Activated naive CD8-positive, alpha-beta T cell treated with anti-CD3 and anti-CD28 coated beads for 36 hours (primary cell): ENCODE data around the gene UNK. TPM values are rescaled to one million over a fixed set of nuclear protein-coding genes. Genes with fewer than 3 reads are reported as not detected.

Source experiments
- DNase-seq: peaks from one replicate; pipeline ENCODE4 v3.0.0; 2021
- H3K27ac Mint-ChIP-seq: one replicate; pipeline ENCODE4 v1.8.0; 2022; ENCODE audit warnings: mild to moderate bottlenecking, moderate library complexity, mixed read lengths
- H3K27me3 Mint-ChIP-seq: one replicate; pipeline ENCODE4 v1.8.0; 2022; ENCODE audit warnings: mild to moderate bottlenecking, mixed read lengths
- H3K36me3 Mint-ChIP-seq: one replicate; pipeline ENCODE4 v1.8.0; 2021; ENCODE audit warnings: mild to moderate bottlenecking, mixed read lengths
- H3K4me1 Mint-ChIP-seq: one replicate; pipeline ENCODE4 v1.8.0; 2021; ENCODE audit warnings: mixed read lengths
- H3K4me3 Mint-ChIP-seq: one replicate; pipeline ENCODE4 v1.8.0; 2022; ENCODE audit warnings: mild to moderate bottlenecking, moderate library complexity, mixed read lengths
- H3K9me3 Mint-ChIP-seq: one replicate; pipeline ENCODE4 v1.8.0; 2022; ENCODE audit warnings: mixed read lengths
- total RNA-seq, 2 experiments: library from RNA; stranded (reverse); gene quantifications; one replicate each; pipeline ENCODE4 v1.2.3, GENCODE V29; 2021

Gene UNK
- total RNA-seq, 2 experiments from 2014 or later, result 26.9 to 27.4 TPM

- H3K9me3 Mint-ChIP-seq, result no peaks in the 10 kb centered on the region
- H3K36me3 Mint-ChIP-seq, result peaks cover 12% of the 10 kb centered on the region
- H3K27ac Mint-ChIP-seq, result no peak overlapping the region
- DNase-seq, result no peak
- peaks cover 25% of the 10 kb centered on the region for H3K4me1 Mint-ChIP-seq
- no peak overlapping the region for H3K4me3 Mint-ChIP-seq
- H3K27me3 Mint-ChIP-seq, result no peaks in the 10 kb centered on the region
These were observed 51.0 kb downstream of the UNK start for GRCh38 chr17:75835654-75835987.

GRCh38 chr17:75836605-75837004 is 52.0 kb downstream of the UNK start:
- H3K27ac Mint-ChIP-seq, result no peak overlapping the region

DNA sequence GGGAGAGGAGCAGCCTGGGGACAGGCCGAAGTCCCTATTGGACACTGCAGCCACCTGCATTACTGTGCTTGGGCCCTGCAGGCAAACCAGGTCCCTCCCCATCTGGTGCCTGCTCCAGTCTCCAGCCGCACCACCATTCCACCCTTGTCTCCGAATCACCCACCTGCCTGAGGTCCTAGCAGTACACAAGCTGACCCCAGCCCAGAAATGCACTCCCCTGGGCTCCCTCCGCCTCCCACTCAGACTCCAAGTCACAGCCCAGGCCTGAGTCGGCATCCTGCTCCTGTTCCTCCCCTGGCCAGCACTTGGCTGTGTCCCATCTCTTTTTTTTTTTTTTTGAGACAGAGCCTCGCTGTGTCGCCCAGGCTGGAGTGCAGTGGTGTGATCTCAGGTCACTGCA is 53.3 kb downstream of the UNK start:
- Mint-ChIP-seq H3K27ac (peak overlapping the region; percentile 73), H3K4me1 (peaks cover 22% of the 10 kb centered on the region), H3K4me3 (no peak overlapping the region), H3K9me3 (no peaks in the 10 kb centered on the region), H3K27me3 (no peaks in the 10 kb centered on the region), H3K36me3 (peaks cover 16% of the 10 kb centered on the region)
- DNase-seq, result no peak

More at GRCh38 chr17:75836605-75837004, 52.0 kb downstream of the UNK start:
- Mint-ChIP-seq H3K9me3 (no peaks in the 10 kb centered on the region), H3K27me3 (no peaks in the 10 kb centered on the region), H3K4me1 (peaks cover 25% of the 10 kb centered on the region), H3K4me3 (no peak overlapping the region), H3K36me3 (peaks cover 13% of the 10 kb centered on the region)
- DNase-seq, result no peak

GRCh38 chr17:75838410-75838809 is 53.8 kb downstream of the UNK start:
- no peak for DNase-seq
- H3K4me1 Mint-ChIP-seq, result peaks cover 17% of the 10 kb centered on the region
- H3K9me3 Mint-ChIP-seq, result no peaks in the 10 kb centered on the region
- peaks cover 16% of the 10 kb centered on the region for H3K36me3 Mint-ChIP-seq
- H3K27ac Mint-ChIP-seq, result no peak overlapping the region
- no peaks in the 10 kb centered on the region for H3K27me3 Mint-ChIP-seq
- no peak overlapping the region for H3K4me3 Mint-ChIP-seq

DNA sequence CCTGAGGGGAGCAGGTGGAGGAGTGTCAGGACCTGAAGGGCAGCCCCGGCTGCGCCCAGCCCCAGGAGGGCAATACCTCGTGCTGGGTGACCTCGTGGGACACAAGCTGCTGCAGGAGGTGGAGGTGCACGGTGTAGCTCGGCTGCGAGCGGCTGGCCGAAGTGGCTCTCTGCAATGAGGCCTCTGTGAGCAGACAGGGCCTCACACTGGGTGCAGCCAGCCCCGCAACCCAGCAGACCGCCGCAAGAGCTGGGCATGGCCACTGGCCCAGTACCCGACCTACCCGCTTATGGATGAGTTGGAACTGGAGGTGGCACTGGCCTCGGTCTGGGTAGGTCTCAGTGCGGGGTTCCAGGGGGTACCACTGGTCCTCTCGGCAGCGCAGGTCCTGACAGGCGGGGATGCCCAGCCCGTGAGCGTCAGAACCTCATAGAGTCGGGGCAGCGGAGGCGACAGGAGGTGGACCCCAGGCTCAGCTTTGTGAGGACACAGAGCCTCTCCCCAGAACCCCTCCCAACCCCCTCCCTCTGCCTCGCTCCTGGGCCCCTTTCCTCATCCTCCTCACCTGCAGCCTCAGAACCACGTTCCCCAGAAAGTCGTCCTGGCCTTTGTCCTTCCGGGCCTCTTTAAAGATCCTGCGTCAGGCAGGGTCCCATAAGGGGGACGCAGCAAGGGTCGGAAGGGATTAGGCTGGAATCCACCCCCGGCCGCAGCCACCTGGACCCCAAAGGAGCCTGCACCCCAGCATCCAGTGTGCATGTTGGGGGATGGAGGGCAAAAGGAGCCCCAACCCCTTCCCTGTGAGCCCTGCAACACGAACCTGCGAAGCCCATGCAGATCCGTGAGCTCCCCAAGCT is 55.6 kb downstream of the UNK start:
- no peak overlapping the region for H3K27ac Mint-ChIP-seq
- no peak for DNase-seq
- H3K27me3 Mint-ChIP-seq, result no peaks in the 10 kb centered on the region
- no peak overlapping the region for H3K4me3 Mint-ChIP-seq
- no peaks in the 10 kb centered on the region for H3K9me3 Mint-ChIP-seq
- H3K4me1 Mint-ChIP-seq, result peaks cover 8% of the 10 kb centered on the region
- H3K36me3 Mint-ChIP-seq, result peaks cover 9% of the 10 kb centered on the region

DNA sequence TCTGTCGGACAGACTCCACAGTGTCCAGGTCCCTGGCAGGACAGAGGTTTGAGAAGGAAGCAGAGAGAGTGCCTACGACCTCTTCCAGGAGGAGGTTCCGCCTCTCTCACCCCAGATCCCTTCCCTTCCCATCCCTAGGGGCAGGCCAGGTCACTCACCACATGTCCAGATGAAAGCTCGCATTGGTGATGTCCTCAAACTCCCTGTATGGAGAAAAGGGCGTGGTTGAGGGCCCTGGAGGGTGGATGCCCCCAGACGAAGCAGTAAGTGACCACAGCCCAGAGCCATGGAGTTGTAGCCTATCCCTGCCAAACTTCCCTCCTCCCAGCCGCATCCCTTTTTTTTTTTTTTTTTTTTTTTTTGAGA is 56.2 kb downstream of the UNK start:
- peaks cover 13% of the 10 kb centered on the region for H3K4me1 Mint-ChIP-seq
- H3K27ac Mint-ChIP-seq, result no peak overlapping the region
- no peaks in the 10 kb centered on the region for H3K27me3 Mint-ChIP-seq
- no peak overlapping the region for H3K4me3 Mint-ChIP-seq
- DNase-seq, result no peak
- peaks cover 10% of the 10 kb centered on the region for H3K36me3 Mint-ChIP-seq
- H3K9me3 Mint-ChIP-seq, result no peaks in the 10 kb centered on the region

GRCh38 chr17:75842411-75842810 is 57.8 kb downstream of the UNK start:
- H3K27ac Mint-ChIP-seq, result peak overlapping the region; percentile 60
- no peaks in the 10 kb centered on the region for H3K9me3 Mint-ChIP-seq
- peak overlapping the region; percentile 94 for H3K4me3 Mint-ChIP-seq
- H3K36me3 Mint-ChIP-seq, result peaks cover 10% of the 10 kb centered on the region
- DNase-seq, result no peak
- peaks cover 13% of the 10 kb centered on the region for H3K4me1 Mint-ChIP-seq
- H3K27me3 Mint-ChIP-seq, result no peaks in the 10 kb centered on the region

DNA sequence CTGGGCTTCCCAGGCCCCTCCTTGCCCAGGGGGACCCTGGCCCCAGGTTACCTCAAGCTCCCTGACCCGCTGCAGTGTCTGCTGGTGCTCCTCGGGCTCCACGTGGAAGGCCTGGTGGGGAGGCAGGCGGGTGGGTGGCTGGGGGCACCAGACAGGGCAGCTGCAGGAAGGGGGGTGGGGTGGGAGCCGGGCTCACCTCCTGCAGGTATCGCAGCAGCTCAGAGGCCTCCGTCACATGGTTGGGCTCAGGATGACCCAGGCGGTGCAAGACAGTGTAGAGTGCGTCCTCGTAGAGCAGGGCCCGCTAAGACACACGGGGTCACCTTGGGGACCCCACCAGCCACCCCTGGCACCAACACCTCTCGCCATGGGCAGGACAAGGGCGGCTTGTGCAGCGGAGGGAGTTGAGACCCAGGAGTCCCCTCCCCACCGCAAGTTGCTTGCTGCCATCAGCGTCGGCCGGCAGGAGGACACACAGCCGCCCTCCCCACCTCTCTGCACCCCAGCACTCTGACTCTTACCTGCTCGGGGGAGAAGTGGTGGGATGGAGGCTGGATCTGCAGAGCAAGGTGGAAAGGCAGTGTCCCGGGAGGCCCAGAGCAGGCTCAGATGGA is 58.5 kb downstream of the UNK start:
- peak overlapping the region; percentile 94 for H3K4me3 Mint-ChIP-seq
- H3K4me1 Mint-ChIP-seq, result peaks cover 13% of the 10 kb centered on the region
- peaks cover 11% of the 10 kb centered on the region for H3K36me3 Mint-ChIP-seq
- H3K9me3 Mint-ChIP-seq, result no peaks in the 10 kb centered on the region
- H3K27me3 Mint-ChIP-seq, result no peaks in the 10 kb centered on the region
- peak; percentile 30 for DNase-seq
- H3K27ac Mint-ChIP-seq, result peak overlapping the region; percentile 95

DNA sequence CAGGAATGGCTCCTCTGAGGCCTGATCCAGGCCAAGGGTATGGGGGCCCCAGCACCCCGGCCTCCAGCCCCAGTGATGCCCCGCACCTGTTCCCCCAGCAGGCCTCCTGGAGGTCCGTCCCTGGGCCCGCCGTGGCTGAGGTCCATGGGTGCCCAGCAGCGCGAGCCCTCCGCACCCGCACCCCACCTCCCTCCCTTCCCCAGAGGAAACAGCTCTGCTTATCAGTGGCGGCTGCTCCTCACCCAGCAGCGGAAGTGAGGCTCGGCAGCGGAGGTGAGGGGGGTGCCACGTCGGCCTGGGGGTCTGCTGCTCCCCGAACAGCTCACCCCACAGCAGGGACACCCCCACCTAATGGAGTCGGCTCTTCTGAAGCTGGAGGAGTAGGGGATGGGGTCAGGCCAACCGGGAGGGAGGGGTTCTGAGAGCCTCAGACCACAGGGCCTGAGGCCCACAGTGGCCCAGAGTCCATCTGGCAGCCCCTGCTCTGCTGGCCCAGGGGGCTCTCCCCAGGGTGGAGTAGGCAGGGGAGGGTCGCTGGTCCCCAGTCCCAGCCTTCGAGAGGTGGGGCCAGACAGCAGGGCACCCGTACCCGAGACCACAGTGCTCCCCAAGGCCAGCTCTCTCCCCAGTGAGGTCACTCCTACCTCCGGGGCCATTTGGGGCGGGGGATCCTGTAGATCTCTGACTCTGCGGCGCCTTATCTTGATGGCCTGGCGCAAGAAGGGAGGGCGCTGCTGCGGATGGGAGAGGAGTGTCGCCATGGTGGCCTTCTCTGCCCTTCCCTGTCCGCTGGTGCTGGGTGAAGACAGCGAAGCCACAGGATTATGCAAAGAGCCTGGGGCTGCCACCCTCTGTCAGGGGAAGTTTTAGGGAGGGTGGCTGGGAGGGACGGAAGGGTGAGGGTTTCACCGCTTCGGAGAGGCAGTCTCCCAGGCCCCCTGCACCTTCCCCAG is 59.2 kb downstream of the UNK start, which contains the start of gene UNC13D:
TSS of gene UNC13D (minus strand) at position 828 of the 953 bp plus-strand sequence. CDS start at position 761, 67 bp downstream.
- no peaks in the 10 kb centered on the region for H3K27me3 Mint-ChIP-seq
- H3K4me3 Mint-ChIP-seq, result peak within 1 kb of the TSS; percentile 94
- H3K36me3 Mint-ChIP-seq, result peaks cover 11% of the 10 kb centered on the region
- H3K27ac Mint-ChIP-seq, result peak within 1 kb of the TSS; percentile 95
- no peaks in the 10 kb centered on the region for H3K9me3 Mint-ChIP-seq
- H3K4me1 Mint-ChIP-seq, result peaks cover 16% of the 10 kb centered on the region
- peak; percentile 71 for DNase-seq

GRCh38 chr17:75844530-75845057 is 60.0 kb downstream of the UNK start:
- Mint-ChIP-seq H3K4me1 (peaks cover 16% of the 10 kb centered on the region), H3K4me3 (peak overlapping the region; percentile 94), H3K27ac (peak overlapping the region; percentile 95), H3K9me3 (no peaks in the 10 kb centered on the region), H3K36me3 (peaks cover 11% of the 10 kb centered on the region), H3K27me3 (no peaks in the 10 kb centered on the region)
- peak; percentile 36 for DNase-seq

DNA sequence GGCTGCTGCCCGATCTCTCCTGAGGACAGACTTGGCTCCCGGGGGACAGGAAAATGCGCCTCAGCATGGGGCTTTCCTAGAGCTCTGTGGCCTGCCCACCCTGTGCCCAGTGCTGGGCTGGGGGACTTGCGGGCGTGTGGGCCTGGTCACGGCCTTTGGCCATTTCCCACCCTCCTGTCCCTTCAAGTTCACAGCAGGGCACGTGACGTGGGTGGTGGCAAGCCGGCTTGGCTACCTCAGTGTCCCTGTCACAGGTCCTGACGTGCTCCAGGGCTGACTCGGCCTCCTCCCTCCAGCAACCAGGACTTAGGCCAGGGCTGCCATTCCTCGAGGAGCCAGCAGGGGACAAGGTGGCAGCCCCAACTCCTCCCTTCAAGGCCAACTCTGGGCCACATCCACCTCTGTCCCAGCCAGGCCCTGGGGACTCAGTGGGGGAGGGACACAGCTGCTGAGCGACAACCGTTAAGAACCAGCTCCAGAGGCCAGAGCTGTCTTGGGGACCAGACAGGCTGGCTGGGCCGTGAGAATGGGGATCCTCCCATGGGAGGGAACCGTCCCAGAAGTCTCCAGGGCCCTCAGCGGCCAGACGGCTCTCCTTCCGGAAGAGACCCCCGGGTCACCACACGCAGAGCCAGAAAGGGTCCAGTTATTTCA is 60.6 kb downstream of the UNK start:
- H3K36me3 Mint-ChIP-seq, result peaks cover 13% of the 10 kb centered on the region
- H3K27me3 Mint-ChIP-seq, result no peaks in the 10 kb centered on the region
- H3K9me3 Mint-ChIP-seq, result no peaks in the 10 kb centered on the region
- peak overlapping the region; percentile 69 for H3K27ac Mint-ChIP-seq
- DNase-seq, result peak; percentile 79
- peak overlapping the region; percentile 94 for H3K4me3 Mint-ChIP-seq
- peaks cover 16% of the 10 kb centered on the region for H3K4me1 Mint-ChIP-seq

- no peak for DNase-seq
- H3K9me3 Mint-ChIP-seq, result no peaks in the 10 kb centered on the region
- H3K36me3 Mint-ChIP-seq, result peaks cover 12% of the 10 kb centered on the region
- peak overlapping the region; percentile 43 for H3K4me3 Mint-ChIP-seq
- H3K27ac Mint-ChIP-seq, result peak overlapping the region; percentile 67
- peaks cover 16% of the 10 kb centered on the region for H3K4me1 Mint-ChIP-seq
- no peaks in the 10 kb centered on the region for H3K27me3 Mint-ChIP-seq
These were observed 61.5 kb downstream of the UNK start for GRCh38 chr17:75845933-75846691.

DNA sequence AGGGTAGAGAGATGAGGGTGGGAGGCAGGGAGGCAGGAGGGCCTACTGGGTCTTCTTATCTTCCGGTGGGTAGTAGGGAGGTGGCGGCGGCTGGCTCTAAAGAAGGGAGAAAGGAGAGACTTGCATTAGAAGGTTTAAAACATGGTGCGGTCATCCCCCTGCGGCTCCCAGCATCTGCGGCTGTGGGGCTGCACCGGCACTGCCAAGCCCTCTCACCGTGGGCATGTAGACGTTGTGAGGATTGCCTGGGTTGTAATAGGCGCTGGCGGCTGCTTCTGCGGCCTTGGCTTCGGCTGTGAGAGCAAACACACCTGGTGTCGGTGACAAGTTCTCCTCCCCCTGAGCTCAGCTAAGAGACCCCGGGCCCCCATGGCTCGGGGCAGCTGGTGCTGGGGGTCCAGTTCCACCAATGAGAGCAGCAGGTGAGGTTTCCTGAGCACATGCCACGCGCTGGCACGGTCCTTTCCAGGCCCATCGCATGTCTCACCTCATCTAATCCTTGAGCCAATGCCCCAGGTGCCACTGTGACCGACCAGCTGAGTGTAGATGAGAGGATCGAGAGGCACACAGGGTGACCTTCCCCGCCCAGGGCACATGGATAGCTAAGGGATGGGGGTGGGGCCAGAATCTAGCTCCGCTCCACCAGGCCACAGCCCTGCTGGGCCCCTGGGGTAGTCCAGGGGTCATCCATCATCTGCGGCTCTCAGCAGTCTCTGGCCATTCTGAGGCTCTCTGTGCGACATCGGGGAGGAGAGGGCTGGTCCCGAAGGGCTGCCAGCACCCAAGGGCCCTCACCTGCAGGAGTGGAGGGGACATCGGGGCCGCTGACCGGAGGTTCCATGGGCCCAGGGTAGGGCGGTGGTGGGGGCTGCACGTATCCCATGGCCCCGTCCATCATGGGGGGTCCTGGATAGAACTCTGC is 62.3 kb downstream of the UNK start:
- Mint-ChIP-seq H3K4me3 (no peak overlapping the region), H3K27ac (no peak overlapping the region), H3K4me1 (peaks cover 18% of the 10 kb centered on the region), H3K27me3 (no peaks in the 10 kb centered on the region), H3K9me3 (no peaks in the 10 kb centered on the region), H3K36me3 (peaks cover 12% of the 10 kb centered on the region)
- DNase-seq, result no peak
